IMR-90 (cell line): ENCODE measurements around the gene C15orf39. TPM values are rescaled to one million over a fixed set of nuclear protein-coding genes. Genes with fewer than 3 reads are reported as not detected.

Experiments
- ATAC-seq: fragments of 200-7000 bp; cut with Tn5 transposase; 2 replicates; pipeline ENCODE4 v1.9.1; 2020; ENCODE audit warnings: low read depth, mild to moderate bottlenecking, moderate library complexity
- BruUV-seq: library from RNA; stranded (reverse); fragments of 400-500 nt; replicated peaks from 2 replicates; lab custom pipeline; 2021; lab: Mats Ljungman, UMichigan
- CTCF ChIA-PET: fragments of 300-600 bp; formaldehyde crosslinking; extraction: SDS; loops from one replicate; lab custom pipeline; 2021; ENCODE audit warnings: antibody characterized with exemption; lab: Yijun Ruan, JAX
- POLR2A ChIA-PET: fragments of 300-600 bp; sonication (Branson Sonifier 250); formaldehyde crosslinking; loops from one replicate; lab custom pipeline; 2022; ENCODE audit warnings: antibody characterized with exemption; ENCODE audit not compliant: unreplicated experiment; lab: Charles Lee
- DNase-seq: peaks from one replicate; pipeline ENCODE4 v3.0.0; 2013
- H2AFZ ChIP-seq: replicated peaks from 2 replicates; pipeline ENCODE3; 2013; ENCODE audit warnings: low read length, mild to moderate bottlenecking; ENCODE audit not compliant: poor library complexity
- H2AK5ac ChIP-seq: 2 replicates; pipeline ENCODE4 v1.6.1; 2013; ENCODE audit warnings: low read depth, low read length, inconsistent platforms
- H2AK9ac ChIP-seq: replicated peaks from 2 replicates; pipeline ENCODE3; 2013; ENCODE audit warnings: mild to moderate bottlenecking, low read depth, low read length, moderate library complexity; ENCODE audit not compliant: poor library complexity
- H2BK120ac ChIP-seq: 2 replicates; pipeline ENCODE4 v1.6.1; 2013; ENCODE audit warnings: low read depth, low read length, inconsistent platforms
- H2BK15ac ChIP-seq: 3 replicates; pipeline ENCODE4 v1.6.1; 2013; ENCODE audit warnings: low read depth, low read length, inconsistent platforms
- H2BK20ac ChIP-seq: 2 replicates; pipeline ENCODE4 v1.6.1; 2013; ENCODE audit warnings: low read depth, mild to moderate bottlenecking, inconsistent platforms, low read length, moderate library complexity
- H2BK5ac ChIP-seq: 2 replicates; pipeline ENCODE4 v1.6.1; 2013; ENCODE audit warnings: mild to moderate bottlenecking, low read depth, low read length, inconsistent platforms; ENCODE audit not compliant: poor library complexity, severe bottlenecking
- H3K14ac ChIP-seq: replicated peaks from 2 replicates; pipeline ENCODE4 v1.6.1; 2013; ENCODE audit warnings: low read depth, low read length, inconsistent platforms
- H3K18ac ChIP-seq: 2 replicates; pipeline ENCODE4 v1.6.1; 2013; ENCODE audit warnings: low read depth, low read length, control low read depth
- H3K23ac ChIP-seq: 2 replicates; pipeline ENCODE4 v1.6.1; 2013; ENCODE audit warnings: low read depth, low read length, inconsistent platforms
- H3K27ac ChIP-seq: 2 replicates; pipeline ENCODE4 v1.5.1; 2013; ENCODE audit warnings: mild to moderate bottlenecking, control low read depth, low read length; ENCODE audit not compliant: insufficient read depth
- H3K27me3 ChIP-seq: 2 replicates; pipeline ENCODE4 v1.6.1; 2013; ENCODE audit warnings: low read length; ENCODE audit not compliant: control insufficient read depth, insufficient read depth
- H3K36me3 ChIP-seq: 2 replicates; pipeline ENCODE4 v1.6.1; 2013; ENCODE audit warnings: low read length, mixed read lengths; ENCODE audit not compliant: control insufficient read depth, insufficient read depth
- H3K4ac ChIP-seq: 2 replicates; pipeline ENCODE4 v1.6.1; 2013; ENCODE audit warnings: low read depth, low read length, inconsistent platforms
- H3K4me1 ChIP-seq: 2 replicates; pipeline ENCODE4 v1.6.1; 2013; ENCODE audit warnings: low read length, mixed read lengths; ENCODE audit not compliant: control insufficient read depth, insufficient read depth
- H3K4me2 ChIP-seq: 2 replicates; pipeline ENCODE4 v1.6.1; 2013; ENCODE audit warnings: low read depth, mild to moderate bottlenecking, control low read depth, low read length, moderate library complexity
- H3K4me3 ChIP-seq: 2 replicates; pipeline ENCODE4 v1.5.1; 2013; ENCODE audit warnings: low read depth, mild to moderate bottlenecking, control low read depth, low read length, moderate library complexity; ENCODE audit not compliant: insufficient read depth
- H3K56ac ChIP-seq: 2 replicates; pipeline ENCODE4 v1.6.1; 2013; ENCODE audit warnings: low read length, inconsistent platforms; ENCODE audit not compliant: insufficient read depth; ENCODE audit errors: extremely low read depth
- H3K79me1 ChIP-seq, 2 experiments: 2 replicates each; pipeline ENCODE4 v1.6.1; 2013; ENCODE audit warnings: low read length in 2 of 2, inconsistent platforms in 1 of 2, low read depth in 1 of 2
- H3K9ac ChIP-seq: 2 replicates; pipeline ENCODE4 v1.6.1; 2013; ENCODE audit warnings: low read depth, low read length, control low read depth
- H3K9me1 ChIP-seq: 2 replicates; pipeline ENCODE4 v1.6.1; 2013; ENCODE audit warnings: low read length, inconsistent platforms; ENCODE audit not compliant: insufficient read depth
- H3K9me3 ChIP-seq: 2 replicates; pipeline ENCODE4 v1.6.1; 2013; ENCODE audit warnings: low read length; ENCODE audit not compliant: control insufficient read depth, insufficient read depth
- H4K20me1 ChIP-seq: 2 replicates; pipeline ENCODE4 v1.6.1; 2013; ENCODE audit warnings: low read length, inconsistent platforms; ENCODE audit not compliant: insufficient read depth
- H4K5ac ChIP-seq: 2 replicates; pipeline ENCODE4 v1.6.1; 2013; ENCODE audit warnings: mild to moderate bottlenecking, low read depth, low read length, control low read depth
- H4K8ac ChIP-seq, 2 experiments: 2 replicates each; pipeline ENCODE4 v1.6.1; 2013; ENCODE audit warnings: low read depth in 2 of 2, low read length in 2 of 2, control low read depth in 1 of 2, inconsistent platforms in 1 of 2
- H4K91ac ChIP-seq: 2 replicates; pipeline ENCODE4 v1.6.1; 2013; ENCODE audit warnings: low read depth, low read length, inconsistent platforms; ENCODE audit not compliant: insufficient read depth
- NFE2L2 ChIP-seq: fragments of 150-350 bp; IDR thresholded peaks from 2 replicates; pipeline ENCODE4 v1.6.1; 2016; ENCODE audit warnings: low read depth, mild to moderate bottlenecking, low read length
- WGBS, 2 experiments: methylation state at CpG; one replicate each; pipeline versions ENCODE4 v1.1.5 to v1.1.7; 2013; ENCODE audit warnings: missing lambda C conversion rate in 2 of 2; ENCODE audit not compliant: insufficient read length in 1 of 2; ENCODE audit errors: extremely low coverage in 2 of 2; 5-methylcytosine and 5-hydroxymethylcytosine counted together
- dilution Hi-C: fragments of 300-500 bp; cut with HindIII; formaldehyde crosslinking; loops from one replicate; pipeline ENCODE4 v1.14.3; 2018; ENCODE audit warnings: low sequenced_read_pairs; ENCODE audit not compliant: unreplicated experiment
- in situ Hi-C: fragments of 300-500 bp; cut with MboI; formaldehyde crosslinking; loops from 3 replicates; pipeline ENCODE4 v1.14.3; 2019; ENCODE audit warnings: low sequenced_read_pairs, inconsistent platforms, mixed read lengths
- intact Hi-C: fragments of 100-400 bp; cut with micrococcal nuclease; formaldehyde crosslinking; loops from 2 replicates; pipeline ENCODE4 v1.10.0; 2022
- polyA plus RNA-seq, 3 experiments: library from polyadenylated mRNA; depleted of rRNA; stranded (reverse); fragments of >200 nt; gene quantifications; 2 replicates each; pipeline ENCODE4 v1.2.3, GENCODE V29; 2012; ENCODE audit warnings: low replicate concordance in 1 of 3
- total RNA-seq: library from RNA; depleted of rRNA; stranded (reverse); fragments of >200 nt; gene quantifications from 2 replicates; pipeline ENCODE4 v1.2.3, GENCODE V29; 2012

Gene C15orf39
- total and polyA plus RNA-seq, 2 of the 4 experiments (the other 2 are of a cell fraction): 1.3 to 5.7 TPM

GRCh38 chr15:75177360-75178071 is 24.2 kb upstream of the C15orf39 start:
- Histone ChIP-seq H3K4me1 (peaks cover 26% of the 10 kb centered on the region), H2AFZ (no peak overlapping the region), H3K23ac (no peak overlapping the region), H2BK5ac (no peak overlapping the region), H3K27ac (no peak overlapping the region), H2BK20ac (0 out of 2 replicates have a peak overlapping the region, but pooled peaks have one; percentile 29), H2BK15ac (no peak overlapping the region), H3K9me3 (no peaks in the 10 kb centered on the region), H4K20me1 (no peaks in the 10 kb centered on the region), H3K9me1 (peaks cover 2% of the 10 kb centered on the region; the same call in 1 of the 2 replicates), H3K4ac (0 out of 2 replicates have a peak overlapping the region, but pooled peaks have one; percentile 7), H4K8ac (0 out of 4 replicates have a peak overlapping the region, but pooled peaks have one; percentile 1 to 30), H3K56ac (no peak overlapping the region), H2AK9ac (peak overlapping the region; percentile 17), H3K36me3 (no peaks in the 10 kb centered on the region), H3K27me3 (peaks cover 11% of the 10 kb centered on the region), H4K91ac (no peak overlapping the region; the same call in 1 of the 2 replicates), H2BK120ac (0 out of 2 replicates have a peak overlapping the region, but pooled peaks have one; percentile 10), H3K14ac (no peak overlapping the region; the same call in 1 of the 2 replicates), H3K4me3 (no peak overlapping the region), H3K4me2 (no peak overlapping the region), H3K9ac (no peak overlapping the region), H2AK5ac (no peak overlapping the region), H3K79me1 (no peaks in the 10 kb centered on the region), H4K5ac (no peak overlapping the region; the same call in 1 of the 2 replicates), H3K18ac (no peak overlapping the region)
- dilution Hi-C loops: no loop called here
- ChIA-PET POLR2A (no interaction called here), CTCF (no interaction called here)
- whole genome bisulfite sequencing, 2 experiments: 100% methylated on average over 1 of the region's 6 CpGs; no CpG with 5 or more reads in 1 of the 2 experiments
- intact Hi-C loops: no loop called here
- DNase-seq (no peak), ATAC-seq (0 out of 2 replicates have a peak, but pooled peaks have one; percentile 10)
- in situ Hi-C loops: no loop called here
- TF ChIP-seq NFE2L2: no peak
- no TSS peak for BruUV-seq
